ENCODE data around the gene CLASP1.

Gene CLASP1

GRCh38 chr2:121591199-121591598 is 58.1 kb downstream of the CLASP1 start:
- TF ChIP-seq CTCF (IDR thresholded peaks at IDR 0.05; ENCODE audit: borderline replicate concordance, insufficient read depth, low read depth, low read length), result no peak
- no peak overlapping the region for H3K4me3 ChIP-seq (ENCODE audit: low read depth, low read length)

- H3K4me3 ChIP-seq (ENCODE audit: low read depth, low read length), result no peak overlapping the region
- no peak for TF ChIP-seq CTCF (IDR thresholded peaks at IDR 0.05; ENCODE audit: borderline replicate concordance, insufficient read depth, low read depth, low read length)
Observed at GRCh38 chr2:121588357-121588756, 60.9 kb downstream of the CLASP1 start.

DNA sequence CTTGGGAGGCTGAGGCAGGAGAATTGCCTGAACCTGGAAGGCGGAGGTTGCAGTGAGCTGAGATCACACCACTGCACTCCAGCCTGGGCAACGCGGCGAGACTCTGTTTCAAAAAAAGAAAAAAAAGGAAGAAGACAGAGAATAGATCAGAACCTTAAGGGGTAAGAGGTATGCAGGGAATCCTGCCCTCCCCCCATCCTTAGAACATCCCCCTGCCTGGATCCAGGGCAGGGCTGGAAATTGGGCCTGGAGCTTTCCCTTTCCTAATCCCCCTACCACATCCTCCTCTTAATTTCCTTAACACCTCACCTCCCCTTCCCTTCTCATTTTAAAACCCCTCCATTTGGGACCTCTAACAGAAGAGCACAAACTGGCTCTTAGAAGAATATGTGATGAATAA is 62.1 kb downstream of the CLASP1 start:
- TF ChIP-seq CTCF (IDR thresholded peaks at IDR 0.05; ENCODE audit: borderline replicate concordance, insufficient read depth, low read depth, low read length), result no peak
- H3K4me3 ChIP-seq (ENCODE audit: low read depth, low read length), result no peak overlapping the region

DNA sequence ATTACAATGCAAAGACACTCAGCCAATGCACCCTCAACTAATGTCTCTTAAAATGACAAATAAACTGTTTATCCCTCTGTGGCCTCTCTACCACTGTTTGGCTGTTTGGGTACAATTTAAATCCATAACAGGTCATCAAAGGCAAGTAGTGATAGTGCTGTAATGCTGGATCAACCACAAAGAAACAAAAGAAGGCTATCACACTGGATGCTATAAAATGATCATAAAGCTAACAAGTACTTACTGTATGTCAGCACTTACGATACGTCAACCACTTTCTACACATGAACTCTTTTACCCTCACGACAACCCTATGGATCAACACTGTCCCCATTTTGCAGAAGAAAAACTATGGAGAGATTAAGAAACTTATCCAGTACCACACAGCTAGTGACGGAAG is 64.5 kb downstream of the CLASP1 start:
- H3K4me3 ChIP-seq (ENCODE audit: low read depth, low read length), result no peak overlapping the region
- TF ChIP-seq CTCF (IDR thresholded peaks at IDR 0.05; ENCODE audit: borderline replicate concordance, insufficient read depth, low read depth, low read length), result no peak

DNA sequence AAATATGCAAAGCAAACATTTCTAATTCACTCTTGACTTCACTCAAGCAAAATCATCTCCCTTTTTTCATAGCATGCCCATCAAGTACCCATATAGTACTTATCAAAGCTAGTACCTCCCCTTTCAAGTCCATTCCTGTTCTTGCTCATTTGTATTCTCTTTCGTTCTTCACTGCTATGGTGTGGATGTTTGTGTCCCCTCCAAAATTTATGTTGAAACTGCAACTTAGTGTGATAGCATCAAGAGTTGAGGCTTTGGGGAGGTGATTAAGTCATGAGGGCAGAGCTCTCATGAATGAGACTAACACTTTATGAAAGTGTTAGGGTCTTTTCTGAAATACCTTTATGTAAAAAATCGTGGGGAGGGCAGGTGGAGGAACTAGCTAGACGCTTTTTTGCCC is 65.7 kb downstream of the CLASP1 start:
- H3K4me3 ChIP-seq (ENCODE audit: low read depth, low read length), result no peak overlapping the region
- TF ChIP-seq CTCF (IDR thresholded peaks at IDR 0.05; ENCODE audit: borderline replicate concordance, insufficient read depth, low read depth, low read length), result no peak

- no peak for TF ChIP-seq CTCF (IDR thresholded peaks at IDR 0.05; ENCODE audit: borderline replicate concordance, insufficient read depth, low read depth, low read length)
- H3K4me3 ChIP-seq (ENCODE audit: low read depth, low read length), result no peak overlapping the region
Observed at GRCh38 chr2:121582272-121582671, 67.0 kb downstream of the CLASP1 start.

- H3K4me3 ChIP-seq (ENCODE audit: low read depth, low read length), result no peak overlapping the region
- no peak for TF ChIP-seq CTCF (IDR thresholded peaks at IDR 0.05; ENCODE audit: borderline replicate concordance, insufficient read depth, low read depth, low read length)
Observed at GRCh38 chr2:121579309-121579708, 70.0 kb downstream of the CLASP1 start.
